Endometrial microvascular endothelial cells (primary cell): ENCODE measurements around the gene SAXO2. TPM values are rescaled to one million over a fixed set of nuclear protein-coding genes. Genes with fewer than 3 reads are reported as not detected.
"Not testable (repeated sequence)": the region's sequence is repeated elsewhere in the genome, so short reads cannot be mapped to it uniquely, and the experiment has no call there.

Experiments used
- in situ Hi-C: cut with HindIII; loops from 2 replicates; pipeline ENCODE4 v1.10.0; 2017; ENCODE audit warnings: low sequenced_read_pairs, low pct_unique_long_range_greater_than_20kb; ENCODE audit errors: inconsistent ontology term
- total RNA-seq: library from RNA; depleted of rRNA; stranded (reverse); fragments of >200 nt; gene quantifications from one replicate; pipeline ENCODE4 v1.2.3, GENCODE V29; 2015; ENCODE audit errors: inconsistent ontology term

SAXO2 gene
- total RNA-seq, 1 donor from 2014 or later, result 0.37 TPM

- in situ Hi-C loops, result not testable (repeated sequence)
Measured at GRCh38 chr15:82311321-82311720, 48.7 kb downstream of the SAXO2 start.

- in situ Hi-C loops, result no loop called here
Measured at GRCh38 chr15:82312586-82313349, 50.1 kb downstream of the SAXO2 start.

GRCh38 chr15:82313446-82313845, 50.8 kb downstream of the SAXO2 start:
- in situ Hi-C loops, result no loop called here

GRCh38 chr15:82313951-82314768, 51.5 kb downstream of the SAXO2 start:
- in situ Hi-C loops, result not testable (repeated sequence)

- in situ Hi-C loops, result no loop called here
Measured at GRCh38 chr15:82314769-82315518, 52.3 kb downstream of the SAXO2 start.

GRCh38 chr15:82315519-82316246, 53.1 kb downstream of the SAXO2 start:
- in situ Hi-C loops, result no loop called here

GRCh38 chr15:82316247-82317090, 53.9 kb downstream of the SAXO2 start:
- in situ Hi-C loops, result not testable (repeated sequence)

GRCh38 chr15:82317091-82317489, 54.5 kb downstream of the SAXO2 start:
- in situ Hi-C loops, result no loop called here

- in situ Hi-C loops, result not testable (repeated sequence)
Measured at GRCh38 chr15:82317516-82317915, 54.9 kb downstream of the SAXO2 start.

GRCh38 chr15:82318281-82318680, 55.7 kb downstream of the SAXO2 start:
- in situ Hi-C loops, result not testable (repeated sequence)

- in situ Hi-C loops, result not testable (repeated sequence)
Measured at GRCh38 chr15:82319522-82320278, 57.1 kb downstream of the SAXO2 start.

GRCh38 chr15:82320861-82321260, 58.2 kb downstream of the SAXO2 start:
- in situ Hi-C loops, result not testable (repeated sequence)

GRCh38 chr15:82322488-82322887, 59.9 kb downstream of the SAXO2 start:
- in situ Hi-C loops, result not testable (repeated sequence)

- in situ Hi-C loops, result not testable (repeated sequence)
Measured at GRCh38 chr15:82324831-82325230, 62.2 kb downstream of the SAXO2 start.

GRCh38 chr15:82325646-82326045, 63.0 kb downstream of the SAXO2 start:
- in situ Hi-C loops, result not testable (repeated sequence)

- in situ Hi-C loops, result not testable (repeated sequence)
Measured at GRCh38 chr15:82326896-82327295, 64.3 kb downstream of the SAXO2 start.

- in situ Hi-C loops, result not testable (repeated sequence)
Measured at GRCh38 chr15:82327372-82327771, 64.8 kb downstream of the SAXO2 start.
